RPMI8226 (cell line): ENCODE results near the gene XPA.

Source experiments
- DNase-seq: peaks from one replicate; pipeline ENCODE4 v3.0.0-alpha.2; 2015

Gene XPA

DNA sequence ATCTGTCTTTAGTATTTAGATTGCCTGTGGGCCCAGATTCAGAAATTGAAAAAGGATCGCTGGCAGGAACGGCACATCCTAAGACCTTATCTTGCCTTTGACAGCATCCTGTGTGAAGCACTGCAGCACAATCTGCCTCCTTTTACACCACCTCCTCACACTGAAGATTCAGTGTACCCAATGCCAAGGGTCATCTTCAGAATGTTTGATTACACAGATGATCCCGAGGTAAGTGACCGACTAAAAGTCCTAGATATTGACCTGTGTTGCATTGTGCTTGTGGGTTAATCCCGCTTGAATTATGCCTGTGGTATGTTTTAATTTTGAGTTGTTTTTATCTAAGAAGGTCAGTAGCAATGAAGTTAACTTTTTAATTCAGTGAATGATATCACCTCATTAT lies 49.1 kb downstream of the XPA start:
- DNase-seq: no peak

DNA sequence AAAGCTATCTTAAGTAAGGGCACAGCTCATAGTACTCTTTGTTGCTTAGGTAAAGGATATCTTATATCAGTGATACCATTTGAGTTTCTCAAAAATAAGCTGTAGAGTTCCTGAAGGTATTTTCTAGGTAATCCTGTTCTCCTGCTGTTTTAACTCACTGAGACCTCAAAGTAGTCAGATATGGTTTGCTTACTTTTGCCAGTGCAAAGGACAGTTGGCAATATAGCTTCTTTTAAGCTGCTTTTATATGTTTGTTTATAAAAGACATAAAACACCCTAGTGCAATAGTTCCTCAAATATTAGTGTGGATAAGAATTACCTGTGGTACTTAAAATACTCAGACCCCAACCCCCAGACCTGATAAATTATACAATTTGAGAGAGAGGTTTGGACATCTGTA lies 51.4 kb downstream of the XPA start:
- DNase-seq: no peak

DNA sequence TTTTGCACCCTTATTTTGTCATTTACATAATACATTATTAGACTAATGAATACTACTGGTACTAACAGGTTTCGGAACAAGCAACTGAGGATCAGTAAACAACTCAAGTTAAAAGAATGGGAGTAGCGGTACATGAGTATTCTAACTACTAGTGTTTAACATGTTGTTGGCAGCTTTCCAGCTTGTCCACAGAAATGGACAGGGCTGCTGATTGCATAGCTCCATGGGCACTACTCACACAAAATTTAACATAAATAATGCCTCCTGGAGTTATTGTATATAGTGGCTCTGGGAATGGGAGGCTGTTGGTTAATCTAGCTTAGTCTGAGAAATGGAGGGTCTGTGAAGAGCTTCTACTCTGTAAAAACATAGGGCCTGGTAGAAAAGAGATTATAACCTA lies 56.8 kb downstream of the XPA start:
- no peak for DNase-seq

DNA sequence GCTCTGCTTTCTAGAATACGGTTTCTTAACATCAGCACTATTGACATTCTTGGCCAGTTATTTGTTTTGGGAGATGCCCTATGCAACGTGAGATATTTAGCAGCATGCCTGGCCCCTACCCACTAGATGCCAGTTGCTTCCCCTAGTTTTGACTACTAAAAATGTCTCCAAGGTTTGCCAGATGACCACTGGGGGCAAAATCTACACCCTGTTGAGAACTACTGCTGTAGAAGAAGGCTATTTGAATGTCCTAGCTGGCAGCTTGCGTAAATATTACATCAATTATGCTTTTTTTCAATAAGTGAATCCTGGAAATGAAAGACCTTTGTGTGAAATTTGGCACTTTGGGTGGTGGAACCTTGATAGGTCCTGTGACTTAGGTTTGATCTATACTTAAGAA lies 58.5 kb downstream of the XPA start:
- DNase-seq: no peak

DNA sequence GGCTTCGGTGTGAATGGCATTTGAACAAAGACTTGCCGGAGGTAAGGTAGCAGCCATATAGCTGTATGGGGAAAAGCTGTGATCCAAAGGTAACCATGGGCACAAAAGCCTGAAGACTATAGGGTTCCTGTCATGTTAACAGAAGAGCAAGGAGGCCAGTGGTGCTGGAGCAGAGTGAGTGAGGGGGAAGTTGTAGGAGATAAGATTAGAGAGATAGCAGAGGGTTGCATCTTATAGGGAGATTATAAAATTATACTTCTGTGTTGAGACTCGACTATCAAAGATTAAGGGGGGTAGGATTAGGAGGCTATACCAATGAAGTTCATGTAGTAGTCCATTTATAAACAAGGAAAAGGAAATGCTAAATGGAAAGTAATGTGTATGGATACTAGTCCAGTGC lies 60.2 kb downstream of the XPA start:
- DNase-seq: no peak

DNA sequence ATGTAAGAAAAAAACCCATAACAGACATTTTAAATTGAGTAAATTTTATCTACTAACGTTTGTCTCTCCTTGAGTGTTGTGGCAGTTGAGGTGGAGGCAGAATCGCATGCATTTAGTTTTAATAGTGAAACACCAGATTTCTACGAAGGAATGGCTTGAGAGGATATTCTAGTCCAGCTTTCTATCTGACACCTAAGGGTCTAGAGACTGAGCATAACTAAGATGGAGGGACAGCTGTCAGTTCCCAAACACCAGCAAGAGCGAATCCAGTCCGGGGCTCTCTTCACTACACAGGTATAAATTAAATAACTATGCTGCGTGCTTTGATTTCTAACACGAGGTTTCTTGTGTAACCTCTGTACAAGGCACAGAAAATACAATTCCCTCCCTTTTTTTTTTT lies 62.1 kb downstream of the XPA start:
- DNase-seq: no peak

DNA sequence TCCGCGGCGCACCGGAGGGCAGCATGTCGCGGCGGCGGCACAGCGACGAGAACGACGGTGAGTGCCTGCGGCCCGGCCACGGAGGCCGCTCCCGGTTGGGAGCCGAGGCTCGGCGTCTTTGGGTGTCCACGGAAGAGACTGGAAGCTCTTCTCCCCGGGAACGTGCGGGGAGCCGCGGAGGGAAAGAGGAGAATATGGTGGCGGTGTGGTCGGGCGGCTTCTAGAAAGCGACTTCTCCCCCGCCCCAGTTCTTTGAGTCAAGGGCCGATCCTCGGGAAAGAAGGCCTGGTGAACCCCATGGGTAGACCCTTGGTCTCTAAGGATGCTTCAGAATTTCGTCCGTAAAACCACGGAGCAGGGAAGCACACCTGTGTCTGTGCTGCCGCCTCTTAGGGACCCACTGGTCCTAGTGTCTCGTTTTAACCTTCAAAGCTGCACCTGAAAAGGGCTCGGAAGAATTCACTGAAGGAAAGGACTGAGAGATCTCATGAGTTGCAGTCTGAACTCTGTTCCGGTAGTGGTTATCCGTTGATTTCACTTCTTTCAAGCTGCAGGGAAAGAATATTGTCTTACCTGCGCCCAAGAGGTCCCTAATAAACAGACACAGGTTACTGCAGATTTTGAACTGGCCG lies 63.2 kb downstream of the XPA start:
- DNase-seq: peak; percentile 12

DNA sequence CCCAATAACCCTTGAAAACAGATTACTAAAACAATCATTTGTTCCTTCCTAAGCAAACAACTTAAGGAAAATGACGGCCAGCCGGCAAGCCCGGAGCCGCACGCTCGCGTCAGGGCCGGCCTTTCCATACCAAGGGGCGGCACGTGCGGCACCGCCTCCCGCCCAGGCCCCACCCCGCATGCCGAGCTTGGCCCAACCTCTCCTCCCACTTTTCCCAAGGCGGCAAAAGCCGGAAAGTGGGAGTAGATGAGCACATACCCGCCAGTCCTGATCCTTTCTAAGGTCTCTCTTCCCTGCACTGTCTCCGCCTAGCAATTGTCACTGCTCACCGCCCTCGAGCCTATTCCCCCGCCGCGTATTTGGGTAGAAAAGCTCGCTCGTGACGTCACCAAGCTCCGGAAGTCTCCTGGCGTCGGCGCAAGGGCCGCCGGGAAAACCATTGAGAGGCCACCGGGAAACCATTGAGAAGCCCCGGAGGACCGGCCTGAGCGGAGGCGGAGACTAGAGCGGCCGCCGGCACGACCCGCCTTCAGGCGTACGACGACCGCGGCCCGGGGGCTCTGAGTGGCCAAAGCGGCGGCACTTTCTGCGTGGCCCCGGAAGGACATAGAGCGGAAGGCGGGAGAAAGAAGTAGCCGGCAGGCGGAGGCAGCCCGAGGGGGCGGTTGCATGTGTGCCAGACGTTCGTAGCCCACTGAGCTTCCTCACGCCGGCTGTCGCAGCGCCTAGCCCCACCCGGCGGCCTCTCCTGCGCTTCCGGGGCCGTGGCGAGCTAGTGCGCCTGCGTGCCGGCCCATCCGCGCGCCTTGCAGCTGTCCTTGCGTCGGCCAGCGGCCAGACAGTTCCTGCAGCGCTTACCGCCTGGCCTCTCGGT lies 63.9 kb downstream of the XPA start, which contains the start of the genes NCBP1 and TSTD2:
Gene NCBP1, plus strand, starts transcription at position 837 of the 874 bp plus-strand sequence. CDS start 61 bp downstream, outside the sequence.
Gene TSTD2, minus strand, starts transcription at position 384 of the 874 bp plus-strand sequence. CDS start 5,806 bp downstream, outside the sequence.
- DNase-seq: peak; percentile 96

DNA sequence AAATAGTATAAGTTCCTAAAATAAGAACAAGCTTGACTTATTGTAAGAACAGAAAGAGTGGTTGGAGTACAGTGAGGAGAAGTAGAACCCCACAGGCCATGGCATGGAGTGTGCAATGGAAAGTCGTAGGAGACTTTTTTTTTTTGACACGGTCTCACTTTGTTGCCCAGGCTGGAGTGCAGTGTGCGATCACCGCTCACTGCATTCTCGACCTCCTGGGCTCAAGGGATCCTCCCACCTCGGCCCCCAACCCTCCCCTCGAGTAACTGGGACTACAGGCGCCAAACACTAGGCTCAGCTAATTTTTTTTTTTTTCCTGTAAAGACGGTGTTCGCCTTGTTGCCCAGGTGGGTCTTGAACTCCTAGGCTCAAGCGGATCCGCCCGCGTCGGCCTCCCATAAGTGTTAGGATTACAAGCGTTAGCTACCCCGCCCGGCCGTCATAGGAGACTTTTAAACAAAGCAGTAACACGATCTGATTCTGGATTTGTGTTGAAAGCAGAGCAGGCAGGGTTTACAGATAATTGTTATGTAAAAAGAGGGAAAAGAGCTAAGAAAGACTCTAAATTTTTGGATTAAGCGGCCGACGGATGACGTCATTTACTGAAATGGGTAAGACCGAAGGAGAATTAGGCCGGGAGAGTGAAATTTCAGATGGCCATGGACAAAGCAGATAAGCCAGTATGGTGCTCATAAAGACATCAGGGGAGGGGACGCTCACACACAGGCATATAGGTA lies 64.7 kb downstream of the XPA start:
- peak; percentile 53 for DNase-seq

DNA sequence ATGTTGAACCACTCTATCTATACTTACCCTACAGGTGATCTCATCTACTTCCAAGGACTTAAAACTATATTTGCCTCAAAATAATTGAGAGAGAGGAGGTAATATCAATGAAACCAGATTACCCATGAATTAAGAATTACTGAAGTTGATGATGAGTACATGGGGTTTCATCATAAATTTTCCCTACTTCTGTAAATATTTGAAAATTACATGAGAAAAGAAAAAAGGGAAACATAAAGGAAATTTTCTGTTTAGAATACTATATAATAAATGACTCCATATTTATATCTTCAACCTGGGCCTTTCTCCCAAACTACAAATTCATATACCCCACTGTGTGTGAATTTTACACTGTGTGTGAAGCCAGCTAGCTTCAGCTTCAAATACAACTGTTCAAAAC lies 66.5 kb downstream of the XPA start:
- DNase-seq: no peak

DNA sequence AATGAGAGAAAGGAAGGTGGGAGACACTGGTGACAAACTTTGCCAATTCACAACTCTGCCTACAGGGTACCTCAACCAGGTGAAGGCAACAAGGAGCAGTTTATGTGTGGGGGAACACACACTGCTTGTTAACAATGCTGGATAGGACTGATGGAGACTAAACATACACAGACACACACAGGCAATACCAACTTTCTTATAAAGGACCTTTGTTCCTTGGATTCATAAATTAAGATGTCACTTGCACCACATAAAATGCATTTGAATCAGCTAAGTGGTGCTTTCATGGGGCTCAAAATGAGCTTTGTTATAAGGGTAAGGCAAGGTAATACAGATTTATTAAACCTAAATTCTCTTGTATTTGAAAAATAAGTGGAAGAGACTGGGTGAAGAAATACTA lies 68.0 kb downstream of the XPA start:
- DNase-seq: no peak

DNA sequence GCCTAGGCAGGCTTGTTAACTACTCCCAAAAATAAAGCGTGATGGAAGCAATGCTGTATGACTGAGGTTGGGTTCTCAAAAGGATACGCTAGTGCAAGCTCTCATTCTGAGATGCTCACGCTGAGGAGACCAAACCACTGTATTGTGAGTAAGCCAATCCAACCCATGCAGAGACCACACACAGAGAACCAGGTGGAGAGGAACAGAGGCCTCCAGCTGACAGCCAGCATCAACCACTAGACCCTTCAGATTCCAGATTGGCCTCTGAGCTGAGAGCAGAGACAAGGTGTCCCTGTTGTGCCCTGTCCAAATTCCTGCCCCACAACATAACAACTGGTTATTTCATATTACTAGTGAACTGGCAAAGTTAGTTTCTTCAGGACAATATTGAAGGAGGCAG lies 68.5 kb downstream of the XPA start:
- DNase-seq: no peak

DNA sequence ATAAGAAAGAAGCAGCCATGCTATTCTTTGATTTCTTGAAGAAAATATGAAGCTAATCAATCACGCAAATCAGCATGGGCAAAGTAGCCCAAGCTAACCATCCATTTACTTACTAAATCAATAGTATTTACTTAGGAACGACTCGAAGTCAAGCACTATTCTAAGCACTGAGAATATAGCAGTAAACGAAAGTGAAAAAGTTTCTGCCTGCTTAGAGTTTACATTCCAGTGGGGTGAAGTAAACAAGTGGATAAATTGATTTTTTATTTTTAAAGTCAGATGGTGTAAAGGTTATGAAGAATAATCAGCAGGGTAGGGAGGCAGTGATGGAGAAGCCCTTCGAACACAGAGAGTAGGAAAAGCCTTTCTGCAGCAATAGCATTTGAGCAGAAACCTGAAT lies 69.5 kb downstream of the XPA start:
- no peak for DNase-seq

DNA sequence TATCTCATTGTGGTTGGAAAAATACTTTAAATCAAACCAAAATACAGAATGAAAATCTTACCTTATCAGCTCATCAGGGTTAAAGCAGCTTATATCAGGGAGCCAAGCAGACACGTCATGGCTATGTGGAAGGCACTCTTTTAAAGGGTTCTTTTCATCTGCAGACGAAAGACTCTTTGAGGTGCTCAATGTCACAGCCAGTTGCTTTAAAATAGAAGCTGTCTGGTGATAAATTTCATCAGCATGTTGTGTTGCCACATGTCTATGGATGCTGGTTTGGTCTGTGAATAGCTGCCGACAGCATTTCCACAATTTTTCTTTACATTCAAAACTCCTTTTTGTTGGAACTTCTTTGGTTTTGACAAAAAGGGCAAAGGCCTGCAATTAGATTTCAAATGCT lies 71.5 kb downstream of the XPA start:
- no peak for DNase-seq
